Caco-2 (cell line): ENCODE measurements around the gene GRB10. TPM values are rescaled to one million over a fixed set of nuclear protein-coding genes. Genes with fewer than 3 reads are reported as not detected.

Source experiments
- BruUV-seq: library from RNA; stranded (reverse); fragments of 400-500 nt; replicated peaks from 2 replicates; lab custom pipeline; 2021; lab: Mats Ljungman, UMichigan
- CTCF ChIA-PET: fragments of 300-600 bp; sonication (Branson Sonifier 250); formaldehyde crosslinking; loops from one replicate; lab custom pipeline; 2022; ENCODE audit warnings: antibody characterized with exemption; lab: Charles Lee
- POLR2A ChIA-PET: fragments of 300-600 bp; sonication (Branson Sonifier 250); formaldehyde crosslinking; loops from one replicate; lab custom pipeline; 2022; ENCODE audit warnings: antibody characterized with exemption; lab: Charles Lee
- DNase-seq, 2 experiments: peaks; one replicate each; pipeline versions ENCODE4 v3.0.0 to v3.0.0-alpha.2; 2020 to 2022
- H3K27me3 ChIP-seq: replicated peaks from 2 replicates; pipeline ENCODE4 v1.6.0; 2011; ENCODE audit warnings: low read length; ENCODE audit not compliant: control insufficient read depth, insufficient read depth
- H3K36me3 ChIP-seq: 2 replicates; pipeline ENCODE4 v1.5.1; 2011; ENCODE audit warnings: low read length; ENCODE audit not compliant: control insufficient read depth, insufficient read depth
- H3K4me1 ChIP-seq: fragments of 250-450 bp; sonication (Bioruptor Pico); 2 replicates; pipeline ENCODE4 v1.5.1; 2020; ENCODE audit warnings: mild to moderate bottlenecking
- H3K4me3 ChIP-seq: 2 replicates; pipeline ENCODE4 v1.5.1; 2011; ENCODE audit warnings: low read depth, mild to moderate bottlenecking, control low read depth, low read length
- H3K9me3 ChIP-seq: fragments of 250-450 bp; sonication (Bioruptor Pico); 2 replicates; pipeline ENCODE4 v1.5.1; 2020; ENCODE audit warnings: mild to moderate bottlenecking, moderate library complexity
- H3K27ac Mint-ChIP-seq: one replicate; pipeline ENCODE4 v1.8.0; 2022; ENCODE audit warnings: mixed read lengths; ENCODE audit not compliant: unreplicated experiment
- H3K27me3 Mint-ChIP-seq: one replicate; pipeline ENCODE4 v1.8.0; 2022; ENCODE audit warnings: mixed read lengths; ENCODE audit not compliant: insufficient read depth, unreplicated experiment
- H3K36me3 Mint-ChIP-seq: one replicate; pipeline ENCODE4 v1.8.0; 2022; ENCODE audit warnings: mild to moderate bottlenecking, mixed read lengths; ENCODE audit not compliant: insufficient read depth, unreplicated experiment
- H3K4me1 Mint-ChIP-seq: one replicate; pipeline ENCODE4 v1.8.0; 2022; ENCODE audit warnings: low read depth, mixed read lengths; ENCODE audit not compliant: unreplicated experiment
- H3K4me3 Mint-ChIP-seq: one replicate; pipeline ENCODE4 v1.8.0; 2022; ENCODE audit warnings: mild to moderate bottlenecking, moderate library complexity, mixed read lengths; ENCODE audit not compliant: unreplicated experiment
- H3K9me3 Mint-ChIP-seq: one replicate; pipeline ENCODE4 v1.8.0; 2022; ENCODE audit warnings: mixed read lengths; ENCODE audit not compliant: unreplicated experiment
- intact Hi-C: fragments of 100-400 bp; cut with micrococcal nuclease; formaldehyde crosslinking; loops from one replicate; pipeline ENCODE4 v1.10.0; 2022; ENCODE audit not compliant: unreplicated experiment
- total RNA-seq: library from RNA; stranded (reverse); gene quantifications from 2 replicates; pipeline ENCODE4 v1.2.3, GENCODE V29; 2022
- TF ChIP-seq, protein P1 (sequence below), 2 experiments: fragments of 200-600 bp in 1 of 2; IDR thresholded peaks; 1 replicate in 1 of 2; 2 replicates in 1 of 2; pipeline versions ENCODE4 v1.5.1 to v1.8.0; 2011 to 2022; ENCODE audit warnings: antibody characterized with exemption in 1 of 2, control low read depth in 1 of 2, inconsistent platforms in 1 of 2, low read depth in 1 of 2, low read length in 1 of 2, mild to moderate bottlenecking in 1 of 2, moderate library complexity in 1 of 2; ENCODE audit not compliant: insufficient read depth in 1 of 2, severe bottlenecking in 1 of 2, unreplicated experiment in 1 of 2

GRB10 gene
- total RNA-seq, 1 experiment from 2014 or later: 79.3 TPM

DNA sequence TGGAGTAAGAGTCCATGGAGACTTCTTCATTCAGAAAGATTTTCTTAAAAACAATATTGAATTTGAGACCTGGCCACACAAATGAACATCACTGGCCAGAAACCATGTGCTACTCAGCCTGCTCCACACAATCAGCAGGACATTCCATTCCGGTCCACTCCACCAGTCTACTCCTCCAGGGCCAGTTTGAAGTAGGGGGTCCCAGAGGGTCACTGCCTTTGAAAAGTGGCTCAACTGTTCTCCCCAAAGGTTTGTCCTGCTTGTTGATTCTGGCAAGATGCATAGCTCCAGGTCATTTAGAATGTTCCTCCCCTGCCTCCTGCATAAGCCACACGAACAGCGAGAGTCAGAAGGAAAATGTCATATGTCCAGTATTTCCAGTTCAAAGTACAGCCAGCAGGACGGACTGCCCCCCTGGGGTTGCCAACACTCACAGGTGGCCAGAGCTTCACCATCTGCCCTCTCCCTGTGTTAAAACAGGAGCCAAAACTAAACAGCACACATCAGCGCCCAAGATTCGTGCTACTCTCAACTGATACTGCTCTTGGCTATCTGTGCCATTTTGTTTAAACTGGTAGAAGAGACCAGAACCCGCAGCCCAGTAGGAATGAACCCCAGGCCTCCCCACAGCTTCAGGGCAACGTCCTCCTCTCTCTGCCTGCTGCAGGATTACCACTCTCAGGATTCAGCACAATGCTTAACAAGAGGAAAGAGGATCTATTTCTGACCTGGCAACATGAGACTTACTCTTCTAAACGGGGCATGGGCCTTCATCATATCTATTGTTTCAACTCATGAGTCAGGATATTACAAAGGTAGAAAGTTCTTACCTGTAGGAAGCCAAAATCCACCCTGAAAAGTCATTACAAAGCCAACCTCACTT lies 11.3 kb downstream of the GRB10 start:
- Histone ChIP-seq H3K4me3 (no peak overlapping the region), H3K9me3 (no peaks in the 10 kb centered on the region), H3K36me3 (peaks cover 2% of the 10 kb centered on the region; the same call in 1 of the 2 replicates), H3K27me3 (no peaks in the 10 kb centered on the region), H3K4me1 (peaks cover 30% of the 10 kb centered on the region)
- no TSS peak for BruUV-seq
- TF ChIP-seq, protein P1, sequence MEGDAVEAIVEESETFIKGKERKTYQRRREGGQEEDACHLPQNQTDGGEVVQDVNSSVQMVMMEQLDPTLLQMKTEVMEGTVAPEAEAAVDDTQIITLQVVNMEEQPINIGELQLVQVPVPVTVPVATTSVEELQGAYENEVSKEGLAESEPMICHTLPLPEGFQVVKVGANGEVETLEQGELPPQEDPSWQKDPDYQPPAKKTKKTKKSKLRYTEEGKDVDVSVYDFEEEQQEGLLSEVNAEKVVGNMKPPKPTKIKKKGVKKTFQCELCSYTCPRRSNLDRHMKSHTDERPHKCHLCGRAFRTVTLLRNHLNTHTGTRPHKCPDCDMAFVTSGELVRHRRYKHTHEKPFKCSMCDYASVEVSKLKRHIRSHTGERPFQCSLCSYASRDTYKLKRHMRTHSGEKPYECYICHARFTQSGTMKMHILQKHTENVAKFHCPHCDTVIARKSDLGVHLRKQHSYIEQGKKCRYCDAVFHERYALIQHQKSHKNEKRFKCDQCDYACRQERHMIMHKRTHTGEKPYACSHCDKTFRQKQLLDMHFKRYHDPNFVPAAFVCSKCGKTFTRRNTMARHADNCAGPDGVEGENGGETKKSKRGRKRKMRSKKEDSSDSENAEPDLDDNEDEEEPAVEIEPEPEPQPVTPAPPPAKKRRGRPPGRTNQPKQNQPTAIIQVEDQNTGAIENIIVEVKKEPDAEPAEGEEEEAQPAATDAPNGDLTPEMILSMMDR (IDR thresholded peaks at IDR 0.05; ENCODE audit: insufficient read depth in 1 of 2, low read depth in 1 of 2, low read length in 1 of 2, severe bottlenecking in 1 of 2, unreplicated experiment in 1 of 2): no peak
- CTCF ChIA-PET: no interaction called here
- H3K36me3 Mint-ChIP-seq: peaks cover 39% of the 10 kb centered on the region
- no peaks in the 10 kb centered on the region for H3K9me3 Mint-ChIP-seq
- DNase-seq: peak in 1 of 2 experiments; percentile 53
- intact Hi-C loops: no loop called here
- peaks cover 27% of the 10 kb centered on the region for H3K4me1 Mint-ChIP-seq
- H3K27me3 Mint-ChIP-seq: no peaks in the 10 kb centered on the region
- POLR2A ChIA-PET: interaction anchor here (0.7 kb wide), 1 partner anchor 532 kb away, joined by 3 read pairs; no protein-coding TSS in a partner anchor
- peak overlapping the region; percentile 25 for H3K4me3 Mint-ChIP-seq
- H3K27ac Mint-ChIP-seq: peak overlapping the region; percentile 58

DNA sequence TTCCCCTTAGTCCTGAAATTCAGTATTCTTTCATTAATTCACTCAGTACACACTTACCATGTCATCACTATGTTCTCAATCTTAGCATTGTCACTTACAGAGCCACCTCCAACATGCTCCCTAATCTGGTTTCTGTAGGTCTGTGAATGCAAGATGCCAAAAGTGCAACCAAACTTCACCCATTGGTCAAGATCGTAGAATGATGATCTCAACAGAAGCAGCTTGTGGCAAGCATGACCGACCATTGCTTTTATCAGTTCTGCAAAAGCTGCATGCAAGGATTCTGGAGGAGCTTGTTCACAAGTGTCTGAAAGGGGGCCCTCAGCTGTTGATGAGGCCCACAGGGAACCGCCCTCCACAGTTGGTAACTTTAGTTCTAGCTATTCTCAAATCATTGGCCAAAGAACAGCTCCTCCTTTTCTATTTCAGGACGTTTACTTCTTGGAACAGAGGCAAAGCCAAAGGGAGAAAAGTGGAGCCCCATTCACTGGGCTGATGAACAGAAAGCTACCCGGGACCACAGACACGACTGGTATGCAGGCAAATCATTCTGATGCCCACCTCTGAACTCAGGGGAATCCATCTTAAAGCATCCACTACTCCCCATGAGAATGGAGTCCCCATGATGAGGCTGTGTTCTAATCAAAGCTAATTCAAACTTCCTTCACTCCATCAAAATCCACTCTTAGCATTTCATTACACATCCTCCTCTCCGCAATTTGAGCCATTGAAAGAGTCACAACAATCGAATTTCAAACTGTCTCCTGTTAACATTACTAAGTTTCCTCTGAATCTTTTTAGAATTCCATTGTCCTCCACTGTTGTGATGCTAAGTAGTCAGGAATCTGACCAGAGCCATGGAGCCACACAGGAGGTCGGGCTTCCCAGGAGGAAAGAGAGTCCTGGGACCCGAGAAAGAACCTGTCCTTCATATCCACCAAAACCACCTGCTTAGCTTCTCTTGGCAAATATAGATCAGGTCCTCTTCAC lies 13.9 kb downstream of the GRB10 start:
- Histone ChIP-seq H3K9me3 (no peaks in the 10 kb centered on the region; the same call in 1 of the 2 replicates), H3K4me1 (peaks cover 19% of the 10 kb centered on the region), H3K4me3 (no peak overlapping the region), H3K36me3 (peaks cover 2% of the 10 kb centered on the region; the same call in 1 of the 2 replicates), H3K27me3 (no peaks in the 10 kb centered on the region)
- BruUV-seq: no TSS peak
- no peak overlapping the region for H3K4me3 Mint-ChIP-seq
- CTCF ChIA-PET: no interaction called here
- DNase-seq: no peak
- no peaks in the 10 kb centered on the region for H3K27me3 Mint-ChIP-seq
- intact Hi-C loops: no loop called here
- peaks cover 28% of the 10 kb centered on the region for H3K36me3 Mint-ChIP-seq
- POLR2A ChIA-PET: no interaction called here
- no peaks in the 10 kb centered on the region for H3K9me3 Mint-ChIP-seq
- H3K4me1 Mint-ChIP-seq: peaks cover 8% of the 10 kb centered on the region
- TF ChIP-seq, protein P1 (IDR thresholded peaks at IDR 0.05; ENCODE audit: insufficient read depth in 1 of 2, low read depth in 1 of 2, low read length in 1 of 2, severe bottlenecking in 1 of 2, unreplicated experiment in 1 of 2): no peak
- H3K27ac Mint-ChIP-seq: no peak overlapping the region

DNA sequence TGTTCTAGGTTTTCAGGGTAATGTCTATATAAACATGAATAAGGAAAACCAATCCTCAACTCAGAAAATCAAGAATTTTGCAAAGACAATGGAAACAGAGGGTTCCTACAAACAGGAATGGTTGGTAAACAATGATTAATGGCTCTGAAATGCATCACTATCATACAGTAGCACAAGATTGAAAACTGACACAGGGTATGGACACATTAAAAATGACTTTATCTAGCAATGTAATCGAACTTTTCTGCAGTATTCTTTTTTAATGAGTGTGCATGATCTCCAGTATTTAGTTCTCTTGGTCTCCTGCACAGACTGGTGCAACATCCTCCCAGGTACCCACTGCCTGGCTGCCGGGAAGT lies 15.9 kb downstream of the GRB10 start:
- H3K4me3 Mint-ChIP-seq: no peak overlapping the region
- CTCF ChIA-PET: no interaction called here
- peaks cover 18% of the 10 kb centered on the region for H3K4me1 ChIP-seq
- intact Hi-C loops: no loop called here
- H3K4me3 ChIP-seq: no peak overlapping the region
- TF ChIP-seq, protein P1 (IDR thresholded peaks at IDR 0.05; ENCODE audit: insufficient read depth in 1 of 2, low read depth in 1 of 2, low read length in 1 of 2, severe bottlenecking in 1 of 2, unreplicated experiment in 1 of 2): no peak
- H3K9me3 ChIP-seq: no peaks in the 10 kb centered on the region; the same call in 1 of the 2 replicates
- peaks cover 2% of the 10 kb centered on the region; the same call in 1 of the 2 replicates for H3K36me3 ChIP-seq
- BruUV-seq: no TSS peak
- H3K9me3 Mint-ChIP-seq: no peaks in the 10 kb centered on the region
- POLR2A ChIA-PET: no interaction called here
- no peak overlapping the region for H3K27ac Mint-ChIP-seq
- H3K27me3 ChIP-seq: no peaks in the 10 kb centered on the region
- H3K4me1 Mint-ChIP-seq: peaks cover 8% of the 10 kb centered on the region
- no peaks in the 10 kb centered on the region for H3K27me3 Mint-ChIP-seq
- H3K36me3 Mint-ChIP-seq: peaks cover 25% of the 10 kb centered on the region
- DNase-seq: no peak
